IPS-NIHi11 (cell line): ENCODE results near the gene POLN.

Source experiments
- DNase-seq: peaks from one replicate; pipeline ENCODE4 v3.0.0; 2012; ENCODE audit warnings: mixed read lengths, low spot score

The POLN gene

DNA sequence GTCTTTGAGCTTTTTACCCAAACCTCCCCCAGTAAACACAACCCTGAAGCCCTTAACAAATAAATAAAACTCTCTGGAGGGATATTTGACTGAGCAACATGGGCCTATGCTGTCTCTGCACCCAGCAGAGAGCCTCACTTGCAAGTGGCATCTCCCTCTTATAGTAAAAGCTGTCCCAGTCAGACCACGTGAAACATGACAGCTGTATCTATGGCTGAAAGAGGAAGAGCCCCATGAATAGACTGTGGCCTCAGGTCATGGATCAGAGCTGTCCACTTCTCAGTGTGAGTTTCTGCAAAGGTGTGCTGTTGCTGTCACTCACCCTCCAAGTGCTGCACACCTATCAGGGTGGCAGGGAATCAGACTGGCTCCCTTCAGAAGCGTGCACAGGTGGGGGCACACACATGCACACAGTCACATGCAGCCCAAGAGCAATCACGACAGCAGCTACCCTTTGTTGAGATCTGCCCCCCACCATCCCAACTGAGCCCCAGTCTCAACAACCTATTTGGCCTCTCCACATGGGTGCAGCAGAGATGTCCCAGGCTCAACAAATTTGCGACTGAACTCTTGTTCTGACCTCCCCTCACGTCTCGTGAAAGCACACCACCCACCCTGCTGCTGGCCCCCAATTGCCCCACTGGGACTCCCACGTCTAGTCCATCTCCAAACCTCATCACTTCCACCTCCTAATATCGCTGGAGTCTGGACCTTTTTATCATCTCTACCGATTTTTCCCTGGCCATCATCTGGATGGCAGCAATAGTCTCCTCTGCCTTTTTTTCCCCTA lies 137.2 kb downstream of the POLN start:
- DNase-seq = no peak

DNA sequence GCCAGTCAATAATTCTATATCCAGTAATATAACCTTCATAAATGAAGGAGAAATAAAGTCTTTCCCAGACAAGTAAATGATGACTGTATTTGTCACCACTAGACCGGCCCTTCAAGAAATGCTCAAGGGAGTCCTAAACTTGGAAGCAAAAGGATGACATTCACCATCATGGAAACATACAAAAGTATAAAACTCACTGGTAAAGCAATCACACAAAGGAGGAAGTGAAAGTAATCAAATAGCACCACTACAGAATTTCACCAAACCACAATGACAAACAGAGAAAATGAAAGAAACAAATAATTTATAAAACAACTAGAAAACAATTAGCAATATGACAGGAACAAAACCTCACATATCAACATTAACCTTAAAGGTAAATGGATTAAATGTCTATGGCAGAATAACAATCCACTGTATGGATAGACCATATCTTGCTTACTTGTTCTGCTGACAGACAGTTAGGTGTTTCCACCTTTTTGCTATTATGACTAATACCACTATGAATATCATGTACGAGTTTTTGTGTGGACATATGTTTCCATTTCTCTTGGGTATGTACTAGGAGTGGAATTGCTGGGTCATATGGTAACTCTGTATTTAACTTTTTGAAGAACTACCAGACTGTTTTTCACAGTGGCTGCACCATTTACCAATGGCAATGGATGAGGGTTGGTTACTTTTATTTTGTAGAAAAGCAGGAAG lies 137.9 kb downstream of the POLN start:
- no peak for DNase-seq

DNA sequence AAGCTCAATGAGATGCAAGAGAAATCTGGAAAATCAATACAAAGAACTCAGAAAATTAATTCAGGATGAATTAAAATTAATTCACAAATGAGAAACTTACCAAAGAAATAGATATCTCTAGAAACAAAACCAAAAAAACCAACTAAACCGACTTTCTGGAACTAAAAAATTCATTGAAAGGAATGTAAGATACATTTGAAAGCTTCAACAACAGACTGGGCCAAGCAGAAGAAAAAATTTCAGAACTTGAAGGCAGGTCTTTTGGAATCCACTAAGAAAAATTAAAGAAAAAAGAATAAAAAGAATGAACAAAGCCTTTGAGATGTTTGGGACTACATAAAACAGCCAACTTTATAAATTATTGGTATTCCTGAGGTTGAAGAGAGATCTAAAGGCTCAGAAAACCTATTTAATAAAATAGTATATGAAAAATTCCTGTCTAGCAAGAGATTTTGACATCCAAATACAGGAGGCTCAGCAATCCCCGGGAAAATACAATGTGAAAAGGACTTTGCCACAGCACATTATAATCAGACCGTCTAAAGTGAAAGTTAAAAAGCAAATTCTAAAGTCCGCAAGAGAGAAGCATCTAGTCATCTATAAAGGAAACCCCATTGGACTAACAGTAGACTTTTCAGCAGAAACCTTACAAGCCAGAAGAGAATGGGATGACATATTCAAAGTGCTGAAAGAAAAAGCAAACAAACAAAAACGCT lies 138.6 kb downstream of the POLN start:
- DNase-seq = no peak

DNA sequence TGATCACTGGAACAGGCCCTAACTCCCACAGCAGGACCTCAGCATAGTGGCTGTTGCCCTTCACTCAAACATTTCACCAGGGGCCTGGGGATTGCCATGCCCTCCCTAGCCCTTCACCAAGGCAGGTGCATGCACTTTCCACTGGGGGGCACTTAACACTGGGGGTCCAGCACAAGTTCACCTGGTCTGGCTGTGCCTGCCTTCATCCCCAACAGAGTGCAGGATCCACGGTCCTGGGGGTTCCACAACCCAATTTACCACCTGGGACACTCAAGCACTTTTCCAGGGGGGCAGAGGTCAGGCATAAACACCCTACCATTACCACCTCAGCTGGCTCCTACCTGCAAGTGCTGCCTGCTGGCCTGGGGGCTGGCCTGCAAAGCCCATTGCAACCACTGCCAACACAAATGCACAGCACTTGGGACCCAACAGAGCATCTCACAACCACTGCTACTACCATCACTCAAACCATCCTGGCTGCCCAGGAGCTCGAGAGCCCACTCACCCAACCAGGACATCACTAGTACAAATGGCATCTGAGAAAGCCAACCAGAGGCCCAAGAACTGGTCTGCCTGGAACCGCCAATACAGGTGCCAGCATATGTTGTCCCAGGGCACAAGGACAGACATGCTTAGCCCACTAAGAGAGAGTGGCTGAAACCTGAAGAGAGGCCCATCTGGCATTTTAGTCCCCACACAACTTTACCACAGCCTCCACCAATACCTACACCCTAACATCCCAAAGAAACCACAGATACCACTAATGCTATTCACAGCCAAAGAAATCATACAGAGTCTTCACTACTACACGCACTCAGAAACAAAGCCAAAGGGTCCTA lies 139.7 kb downstream of the POLN start:
- DNase-seq = no peak

DNA sequence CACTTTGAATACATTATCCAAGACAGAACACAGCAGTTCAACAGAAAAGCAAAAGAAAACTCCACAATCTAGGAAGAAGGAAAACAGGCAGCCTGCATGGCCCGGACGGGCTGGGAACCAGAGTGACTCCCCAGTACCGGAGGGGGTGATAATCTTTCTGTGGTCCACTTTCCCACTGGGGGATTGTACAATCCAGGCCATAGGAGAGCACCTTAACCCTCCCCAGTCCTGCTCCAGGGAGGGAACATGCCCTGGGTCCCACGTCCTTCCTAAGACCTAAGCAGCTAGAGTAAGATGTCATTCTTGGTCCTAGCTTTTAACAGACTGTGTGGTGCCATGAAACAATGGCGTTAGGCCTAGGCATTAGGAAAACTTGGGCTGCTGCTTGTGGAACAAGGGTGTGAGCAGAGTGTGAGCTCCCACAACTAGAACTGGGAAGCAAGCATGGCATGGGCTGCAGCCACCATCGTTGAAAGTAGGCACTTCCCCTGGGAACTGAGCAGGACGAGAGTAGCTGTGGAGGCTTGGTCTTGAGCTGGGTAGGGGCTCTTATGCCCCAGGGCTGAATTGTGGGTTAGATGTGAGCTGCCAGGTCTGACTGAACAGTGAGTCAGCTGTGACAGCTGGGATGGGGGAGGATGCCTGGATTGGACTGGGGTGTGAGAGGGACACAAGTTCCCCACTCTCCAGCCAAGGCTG lies 140.4 kb downstream of the POLN start:
- DNase-seq = no peak

DNA sequence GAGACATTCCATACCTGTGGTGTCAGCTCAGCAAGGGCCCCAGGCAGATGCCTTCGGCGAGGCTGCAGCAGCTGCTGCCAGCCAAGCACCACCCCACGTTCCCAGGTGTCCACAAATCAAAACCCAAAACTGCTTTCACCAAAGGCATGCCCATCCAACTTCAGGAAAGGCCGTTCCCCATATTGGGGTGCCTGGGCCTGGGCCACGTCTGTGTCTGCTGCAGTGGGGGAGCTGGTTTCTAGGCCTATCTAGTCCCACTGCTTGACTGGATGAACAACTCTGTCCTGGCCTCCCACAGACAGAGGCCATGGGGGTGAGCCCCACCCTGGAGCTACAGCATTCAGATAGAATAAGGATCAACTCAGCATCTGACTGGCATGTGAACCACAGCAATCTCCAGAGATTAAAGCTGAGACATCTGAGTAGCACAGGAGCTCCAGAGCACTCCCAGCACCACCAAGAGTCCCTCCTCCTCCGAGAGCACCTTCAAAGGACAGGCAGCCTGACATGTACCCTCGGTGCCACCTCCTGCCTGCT lies 145.8 kb downstream of the POLN start:
- DNase-seq = no peak

DNA sequence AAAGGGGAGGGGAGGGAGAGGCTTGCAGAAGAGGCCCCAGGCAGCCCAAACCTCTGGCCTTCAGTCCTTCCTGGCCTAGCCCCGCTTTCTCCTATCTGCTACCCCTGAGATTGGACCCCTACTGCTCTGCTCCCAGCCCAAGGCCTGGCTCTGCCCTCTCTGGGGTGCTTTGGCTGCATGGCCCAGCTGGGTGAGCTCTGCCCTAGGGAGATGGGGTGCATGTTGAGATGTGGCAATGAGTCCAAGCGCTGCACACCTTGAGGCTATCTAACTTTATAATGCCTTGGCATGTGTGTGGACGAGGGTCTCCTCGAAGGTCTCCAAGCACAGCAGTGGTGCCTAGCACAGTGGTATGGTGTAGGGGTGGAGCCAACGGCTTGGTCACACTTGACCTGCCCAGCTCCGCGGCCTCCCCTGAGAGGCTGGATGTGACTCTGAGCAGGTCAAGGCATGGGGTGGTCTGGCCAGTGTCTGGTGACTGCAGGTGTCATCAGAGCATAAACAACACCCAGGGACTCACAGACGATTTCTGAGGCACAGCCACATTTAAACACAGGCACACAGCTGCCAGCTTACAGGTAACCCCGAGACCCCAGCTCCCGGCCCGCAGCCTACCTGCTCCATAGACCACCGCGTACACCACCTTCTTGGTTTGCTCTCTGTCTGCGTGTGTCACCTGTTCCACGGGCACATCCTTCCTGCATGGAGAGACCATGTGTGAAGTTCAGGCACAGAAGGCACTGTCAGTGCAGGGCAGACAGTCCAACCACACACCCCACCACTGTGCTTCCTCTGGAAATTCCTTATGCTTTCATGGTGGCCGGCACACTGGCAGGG lies 146.5 kb downstream of the POLN start:
- DNase-seq = no peak

DNA sequence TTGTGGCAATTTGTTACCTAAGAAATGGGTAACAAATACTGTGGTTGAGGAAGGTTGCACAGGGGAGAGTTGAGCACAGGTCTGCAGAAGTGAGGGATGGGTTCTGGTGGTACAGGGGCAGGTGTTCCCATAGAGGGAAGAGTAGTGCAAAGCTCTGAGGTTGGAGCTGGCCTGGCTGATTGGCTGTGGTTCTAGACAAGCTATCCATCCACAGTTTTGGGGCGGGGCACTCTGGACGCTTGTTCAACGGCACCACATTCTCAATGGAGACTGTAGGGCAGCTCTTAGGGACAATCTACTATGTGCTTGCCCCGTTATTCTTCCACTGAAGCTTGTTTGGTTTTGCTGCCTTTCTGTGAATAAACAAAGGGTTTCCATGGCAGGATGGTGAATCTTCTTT lies 147.4 kb downstream of the POLN start:
- no peak for DNase-seq

DNA sequence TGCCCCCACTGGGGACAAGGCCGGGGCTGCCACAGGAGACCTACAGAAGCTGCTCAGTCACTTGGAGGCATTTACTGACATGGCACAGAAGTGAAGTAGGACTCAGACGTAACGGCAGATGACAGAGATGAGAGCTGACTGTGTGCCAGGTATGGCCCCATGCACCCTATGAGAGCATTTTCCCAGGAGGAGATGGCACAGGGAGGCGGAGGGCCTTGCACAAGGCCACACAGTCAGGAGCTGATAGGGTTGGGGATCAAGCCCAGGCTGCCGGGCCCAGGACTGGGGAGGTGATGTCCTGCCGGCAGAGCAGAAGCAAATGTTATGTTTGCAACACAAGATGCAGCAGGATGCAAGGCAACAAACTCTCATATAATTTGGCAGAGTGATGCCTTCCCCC lies 148.7 kb downstream of the POLN start:
- no peak for DNase-seq

DNA sequence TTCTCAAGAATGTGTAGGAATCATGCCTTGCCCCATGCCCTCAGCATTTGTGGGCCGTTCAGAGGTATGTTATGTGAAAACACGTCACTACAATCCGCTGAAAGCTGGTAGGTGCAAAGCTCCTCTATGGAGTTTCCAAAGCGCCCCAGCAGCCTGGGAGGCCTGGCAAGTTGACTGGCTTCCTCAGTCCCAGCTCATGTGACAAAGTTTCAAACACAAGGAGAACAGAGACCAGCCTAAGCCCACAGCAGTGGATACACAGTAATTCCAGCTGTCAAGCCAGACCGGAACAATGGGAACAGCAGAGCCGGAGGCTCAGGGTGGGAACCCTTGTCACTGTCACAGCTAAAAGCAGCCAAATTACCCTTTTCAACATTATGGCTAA lies 149.3 kb downstream of the POLN start:
- DNase-seq = no peak

DNA sequence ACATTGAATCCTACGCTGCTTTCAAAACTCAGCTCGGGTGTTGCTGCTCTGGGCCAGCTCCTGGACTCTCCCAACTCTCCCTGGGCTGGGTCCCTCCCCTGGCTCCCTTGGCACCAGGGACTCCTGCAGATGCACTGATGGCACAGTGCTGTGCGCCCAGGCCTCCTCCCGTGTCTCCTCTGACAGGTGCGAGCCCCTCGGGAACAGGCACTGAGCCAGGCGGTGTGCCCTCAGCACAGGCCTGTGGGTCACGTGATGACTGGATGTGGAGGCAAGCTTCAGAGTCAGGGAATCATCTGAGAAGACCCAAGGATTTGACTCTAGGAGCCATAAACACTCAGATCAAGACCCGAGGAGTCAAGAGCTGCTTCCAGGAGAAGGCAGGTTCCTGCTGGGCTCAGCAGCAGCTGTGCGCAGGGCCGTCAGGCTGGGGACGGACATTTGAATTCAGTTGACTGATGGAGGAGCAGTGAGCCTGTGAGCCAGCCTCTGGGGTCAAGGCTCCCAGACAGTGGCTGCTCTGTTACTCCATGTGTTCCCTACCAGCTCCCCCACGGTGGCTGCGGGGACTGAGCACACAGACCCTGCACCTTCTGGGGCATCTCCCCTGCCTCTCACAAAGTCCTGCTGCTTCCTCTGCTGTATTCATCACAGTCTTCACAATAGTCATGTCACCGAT lies 149.8 kb downstream of the POLN start:
- no peak for DNase-seq

DNA sequence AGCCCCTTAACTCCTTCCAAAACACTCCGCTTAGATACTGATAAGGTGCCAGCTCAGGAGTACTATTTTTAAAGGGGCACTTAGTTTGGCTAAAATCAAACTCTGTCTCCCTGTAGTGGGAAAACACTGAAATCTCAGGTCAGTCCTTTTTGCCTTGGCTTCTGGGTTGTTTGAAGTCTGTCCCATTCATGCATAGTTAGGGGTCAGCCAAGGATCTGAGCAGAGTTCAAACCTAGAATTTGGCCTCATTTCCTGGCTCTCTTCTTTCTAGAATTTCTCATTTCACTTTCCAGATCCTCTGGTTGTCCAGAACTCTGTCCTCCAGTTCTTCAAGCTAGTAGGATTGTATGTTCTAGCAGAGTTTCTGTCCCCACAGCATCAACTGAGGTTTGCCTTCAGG lies 151.3 kb downstream of the POLN start:
- no peak for DNase-seq

DNA sequence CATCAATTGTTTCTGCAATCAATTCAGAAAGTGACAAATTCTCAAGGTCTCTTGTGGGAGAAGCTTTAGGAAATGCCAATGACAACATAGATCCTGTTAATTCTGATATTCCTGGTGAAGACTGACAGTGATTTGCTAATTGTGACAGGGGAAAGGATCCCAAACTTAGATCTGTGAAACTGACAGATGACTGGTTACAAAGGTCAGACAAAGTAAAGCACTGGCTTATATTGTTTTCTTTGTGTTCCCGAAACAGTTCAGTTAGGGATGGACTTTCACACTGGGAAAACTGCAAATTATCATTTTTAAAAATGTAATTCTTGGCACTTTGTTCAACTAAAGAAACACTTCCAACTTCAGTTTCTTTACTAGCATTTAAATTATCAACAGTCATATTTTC lies 152.7 kb downstream of the POLN start:
- no peak for DNase-seq

DNA sequence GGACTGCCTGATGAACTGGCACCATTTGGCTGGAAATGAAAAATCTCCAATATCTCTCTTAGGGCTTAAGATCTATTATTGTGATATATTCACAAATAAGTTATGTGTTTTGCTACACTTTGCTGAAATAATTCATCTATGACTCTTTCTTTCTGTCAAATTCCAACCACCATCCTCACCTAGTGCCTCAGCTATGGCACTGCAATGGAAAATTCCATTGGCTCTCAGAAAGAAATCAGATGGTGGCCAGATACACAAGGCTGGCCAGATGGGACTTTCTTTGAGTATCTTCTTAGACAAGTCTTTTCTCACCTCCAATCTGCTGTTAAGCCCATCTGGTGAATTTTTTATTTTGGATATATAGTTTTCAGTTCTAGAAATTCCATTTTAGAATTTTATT lies 154.8 kb downstream of the POLN start:
- DNase-seq = no peak

DNA sequence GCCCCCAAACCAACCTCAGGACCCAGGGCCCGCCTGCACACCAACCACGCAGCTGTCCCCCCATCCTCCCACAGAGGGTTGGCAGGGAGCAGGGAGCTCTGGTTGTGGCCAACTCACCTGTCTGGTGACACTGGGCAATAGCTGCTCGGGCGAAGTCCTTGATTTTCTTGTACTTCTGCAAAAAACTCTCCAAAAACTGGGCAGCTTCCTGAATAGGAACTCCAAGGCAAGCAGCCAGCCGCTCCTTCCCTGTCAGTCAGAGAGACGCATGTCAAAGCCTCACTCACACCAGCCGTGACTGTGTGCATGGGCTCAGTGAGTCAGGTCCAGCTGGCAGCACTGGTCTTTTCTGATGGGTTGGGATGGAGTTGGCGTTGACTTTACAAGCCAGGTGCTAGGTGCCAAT lies 156.4 kb downstream of the POLN start:
- no peak for DNase-seq

DNA sequence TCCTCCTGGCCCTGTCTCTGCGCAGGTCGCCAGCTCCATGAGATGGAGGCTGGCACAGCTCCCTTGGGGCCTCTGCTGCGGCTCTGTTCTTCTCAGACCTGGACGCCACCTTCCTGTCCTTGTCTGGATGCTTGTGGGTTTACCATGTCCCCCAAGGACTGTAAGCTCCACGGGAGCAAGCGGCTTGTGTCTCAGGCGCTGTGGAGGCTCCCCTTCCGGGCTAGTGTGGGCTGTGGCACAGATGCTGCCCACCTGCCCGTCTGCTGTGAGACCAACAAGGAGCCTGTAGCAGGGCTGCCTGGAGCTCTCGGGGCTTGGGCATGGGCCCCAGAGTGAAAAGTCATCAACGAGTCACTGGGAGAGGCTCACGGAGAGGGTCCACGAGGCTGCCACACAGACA lies 157.6 kb downstream of the POLN start:
- DNase-seq = no peak

DNA sequence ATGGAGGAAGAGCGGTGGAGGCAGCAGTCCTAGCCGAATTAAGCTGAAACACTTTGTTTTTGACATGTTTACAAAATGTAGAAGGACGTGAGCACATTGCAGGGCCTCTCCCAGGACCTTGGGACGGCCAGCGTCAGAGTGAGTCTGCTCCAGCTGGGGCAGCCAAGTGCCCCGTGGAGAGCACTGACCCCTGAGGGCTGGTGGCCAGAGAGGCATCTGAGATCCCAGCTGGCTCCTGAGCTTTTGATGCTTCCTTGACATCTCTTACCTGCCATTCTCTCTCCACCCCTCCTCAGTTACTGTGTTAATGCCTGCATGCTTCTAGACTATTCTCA lies 158.1 kb downstream of the POLN start:
- no peak for DNase-seq

DNA sequence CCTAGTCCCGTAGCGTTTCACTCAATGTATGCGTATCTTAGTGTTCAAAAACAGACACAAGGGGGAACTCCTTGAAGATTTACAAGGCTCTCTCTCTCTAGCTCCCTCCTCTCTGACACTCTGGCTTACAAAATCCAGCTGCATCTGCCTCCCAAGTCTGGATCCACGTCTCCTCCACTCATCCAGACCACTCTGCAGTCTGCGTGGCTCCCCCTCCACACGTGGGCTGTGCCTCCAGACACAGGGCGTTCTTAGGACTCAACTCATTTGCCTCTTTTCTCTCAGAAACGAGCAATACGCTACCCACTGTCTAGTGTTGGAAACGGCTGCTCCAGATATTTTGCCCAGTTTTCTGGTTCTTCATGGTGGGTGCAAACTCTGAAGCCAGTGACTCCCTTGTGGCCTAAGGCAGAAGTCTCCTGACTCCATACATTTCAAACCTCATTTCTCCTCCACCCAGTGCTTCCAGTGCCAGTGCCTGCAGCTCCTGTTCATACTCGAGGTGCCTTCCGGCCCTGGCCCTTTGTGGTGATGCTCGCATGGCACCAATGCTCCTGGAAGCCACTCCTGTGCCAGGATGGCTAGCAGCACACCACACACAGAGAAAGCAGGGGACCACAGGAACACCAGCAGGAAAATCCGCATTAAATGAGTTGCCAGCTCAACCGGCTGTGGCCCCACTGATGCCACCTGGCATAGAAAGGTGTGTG lies 158.7 kb downstream of the POLN start:
- DNase-seq = no peak

DNA sequence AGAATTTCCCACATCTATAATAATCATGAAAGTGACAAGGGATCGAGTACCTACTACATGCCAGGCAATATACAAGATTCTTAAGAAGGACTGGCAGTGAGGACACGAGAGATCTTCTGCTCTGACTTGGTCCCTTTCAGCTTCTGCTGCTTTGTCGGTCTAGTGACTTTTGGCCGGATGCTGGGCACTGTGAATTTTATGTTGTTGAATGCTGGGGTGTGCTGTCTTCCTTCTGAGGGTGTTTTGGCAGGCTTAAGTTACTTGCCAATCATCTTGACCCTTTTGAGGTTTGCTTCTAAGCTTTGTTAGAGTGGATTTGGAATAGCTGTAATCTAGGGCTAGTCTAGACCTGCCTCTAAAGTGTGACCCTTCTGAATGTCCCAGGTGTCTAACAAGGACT lies 159.3 kb downstream of the POLN start:
- no peak for DNase-seq
